Measurements from ENCODE around the gene PHKG1. TPM values are rescaled to one million over a fixed set of nuclear protein-coding genes. Genes with fewer than 3 reads are reported as not detected.

The PHKG1 gene
- polyA plus RNA-seq, 3 donors, result 1.1 TPM; not detected in 2

DNA sequence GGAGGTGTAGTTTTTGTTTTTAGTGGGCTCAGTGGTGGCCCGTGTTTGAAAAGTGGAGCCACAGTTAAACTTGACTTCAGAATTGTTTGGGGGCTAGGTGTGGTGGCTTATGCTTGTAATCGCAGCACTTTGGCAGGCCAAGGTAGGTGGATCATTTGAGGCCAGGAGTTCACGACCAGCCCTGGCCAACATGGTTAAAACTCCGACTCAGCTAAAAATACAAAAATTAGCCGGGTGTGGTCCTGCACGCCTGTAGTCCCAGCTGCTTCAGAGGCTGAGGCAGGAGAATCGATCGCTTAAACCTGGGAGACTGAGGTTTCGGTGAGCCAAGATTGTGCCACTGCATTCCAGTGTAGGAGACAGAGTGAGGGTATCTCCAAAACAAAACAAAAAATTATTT, 39.4 kb downstream of the PHKG1 start:
- peaks cover 46 to 57% of the 10 kb centered on the region in 2 donors for H3K36me3 Mint-ChIP-seq
- Histone ChIP-seq H4K20me1 (ENCODE audit: insufficient read depth, low read length) (no peaks in the 10 kb centered on the region), H3K27me3 (ENCODE audit: control insufficient read depth in 2 of 2, insufficient read depth in 2 of 2, low read length in 2 of 2) (no peaks in the 10 kb centered on the region), H2AFZ (ENCODE audit: insufficient read depth, low read depth, low read length, poor library complexity, severe bottlenecking) (no peak overlapping the region), H3K4me1 (ENCODE audit: control insufficient read depth in 1 of 2, insufficient read depth in 2 of 2, low read length in 2 of 2) (peaks cover 19 to 24% of the 10 kb centered on the region in 2 donors), H3K9ac (ENCODE audit: insufficient read depth, low read length, poor library complexity, severe bottlenecking) (no peak overlapping the region), H3K79me2 (ENCODE audit: insufficient read depth, low read length) (peaks cover 49% of the 10 kb centered on the region), H3K4me3 (replicated peaks in 1 of 3; ENCODE audit: low read depth in 2 of 3, low read length in 3 of 3) (no peak overlapping the region), H3K36me3 (replicated peaks in 1 of 2; ENCODE audit: control insufficient read depth in 1 of 2, insufficient read depth in 2 of 2, low read length in 2 of 2) (peaks cover 49 to 57% of the 10 kb centered on the region in 2 donors), H3K27ac (ENCODE audit: low read depth in 1 of 2, low read length in 2 of 2) (no peak overlapping the region), H3K9me3 (replicated peaks in 1 of 2; ENCODE audit: control insufficient read depth in 1 of 2, insufficient read depth in 1 of 2, low read length in 2 of 2) (no peaks in the 10 kb centered on the region), H3K4me2 (replicated peaks; ENCODE audit: extremely low read depth, low read length, poor library complexity, severe bottlenecking) (no peak overlapping the region)
- H3K4me3 Mint-ChIP-seq, result no peak overlapping the region
- H3K27ac Mint-ChIP-seq, result peak overlapping the region in 2 of 7 donors; percentile 23 to 79
- no peak for DNase-seq
- intact Hi-C loops (cut with micrococcal nuclease), result loop anchor here in 1 of 2 donors (5.0 kb wide), 1 partner anchor 686 kb away; the partner anchor contains the start of gene LANCL2
- H3K4me1 Mint-ChIP-seq, result peaks cover 25% of the 10 kb centered on the region
- H3K27me3 Mint-ChIP-seq (ENCODE audit: low read depth in 3 of 3), result no peaks in the 10 kb centered on the region
- TF ChIP-seq, protein P1, sequence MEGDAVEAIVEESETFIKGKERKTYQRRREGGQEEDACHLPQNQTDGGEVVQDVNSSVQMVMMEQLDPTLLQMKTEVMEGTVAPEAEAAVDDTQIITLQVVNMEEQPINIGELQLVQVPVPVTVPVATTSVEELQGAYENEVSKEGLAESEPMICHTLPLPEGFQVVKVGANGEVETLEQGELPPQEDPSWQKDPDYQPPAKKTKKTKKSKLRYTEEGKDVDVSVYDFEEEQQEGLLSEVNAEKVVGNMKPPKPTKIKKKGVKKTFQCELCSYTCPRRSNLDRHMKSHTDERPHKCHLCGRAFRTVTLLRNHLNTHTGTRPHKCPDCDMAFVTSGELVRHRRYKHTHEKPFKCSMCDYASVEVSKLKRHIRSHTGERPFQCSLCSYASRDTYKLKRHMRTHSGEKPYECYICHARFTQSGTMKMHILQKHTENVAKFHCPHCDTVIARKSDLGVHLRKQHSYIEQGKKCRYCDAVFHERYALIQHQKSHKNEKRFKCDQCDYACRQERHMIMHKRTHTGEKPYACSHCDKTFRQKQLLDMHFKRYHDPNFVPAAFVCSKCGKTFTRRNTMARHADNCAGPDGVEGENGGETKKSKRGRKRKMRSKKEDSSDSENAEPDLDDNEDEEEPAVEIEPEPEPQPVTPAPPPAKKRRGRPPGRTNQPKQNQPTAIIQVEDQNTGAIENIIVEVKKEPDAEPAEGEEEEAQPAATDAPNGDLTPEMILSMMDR (IDR thresholded peaks at IDR 0.05), result no peak
- H3K9me3 Mint-ChIP-seq, result no peaks in the 10 kb centered on the region
- WGBS (ENCODE audit: insufficient coverage), result 86% methylated on average over 7 of the region's 9 CpGs

- Mint-ChIP-seq H3K36me3 (peaks cover 31 to 39% of the 10 kb centered on the region in 2 donors), H3K4me1 (peaks cover 25% of the 10 kb centered on the region), H3K4me3 (peak within 1 kb of the TSS; percentile 93 to 96), H3K27ac (peak within 1 kb of the TSS; percentile 88 to 97 (median 95)), H3K27me3 (ENCODE audit: low read depth in 3 of 3) (no peaks in the 10 kb centered on the region), H3K9me3 (no peaks in the 10 kb centered on the region)
- DNase-seq, result peak; percentile 82 to 92 (median 85)
- Histone ChIP-seq H2AFZ (ENCODE audit: insufficient read depth, low read depth, low read length, poor library complexity, severe bottlenecking) (peak within 1 kb of the TSS; percentile 93), H3K4me1 (ENCODE audit: control insufficient read depth in 1 of 2, insufficient read depth in 2 of 2, low read length in 2 of 2) (peaks cover 19 to 24% of the 10 kb centered on the region in 2 donors), H3K4me2 (replicated peaks; ENCODE audit: extremely low read depth, low read length, poor library complexity, severe bottlenecking) (peak within 1 kb of the TSS; percentile 90), H3K27ac (ENCODE audit: low read depth in 1 of 2, low read length in 2 of 2) (peak within 1 kb of the TSS; percentile 86 to 94), H3K79me2 (ENCODE audit: insufficient read depth, low read length) (peaks cover 49% of the 10 kb centered on the region), H4K20me1 (ENCODE audit: insufficient read depth, low read length) (no peaks in the 10 kb centered on the region), H3K27me3 (ENCODE audit: control insufficient read depth in 2 of 2, insufficient read depth in 2 of 2, low read length in 2 of 2) (no peaks in the 10 kb centered on the region), H3K9ac (ENCODE audit: insufficient read depth, low read length, poor library complexity, severe bottlenecking) (peak within 1 kb of the TSS; percentile 83), H3K9me3 (replicated peaks in 1 of 2; ENCODE audit: control insufficient read depth in 1 of 2, insufficient read depth in 1 of 2, low read length in 2 of 2) (no peaks in the 10 kb centered on the region), H3K36me3 (replicated peaks in 1 of 2; ENCODE audit: control insufficient read depth in 1 of 2, insufficient read depth in 2 of 2, low read length in 2 of 2) (peaks cover 31 to 39% of the 10 kb centered on the region in 2 donors), H3K4me3 (replicated peaks in 1 of 3; ENCODE audit: low read depth in 2 of 3, low read length in 3 of 3) (peak within 1 kb of the TSS; percentile 39 to 93 (median 86))
- under 1% methylated on average over 90 of the region's 97 CpGs for WGBS (ENCODE audit: insufficient coverage)
- TF ChIP-seq, protein P1 (IDR thresholded peaks at IDR 0.05), result no peak
- intact Hi-C loops (cut with micrococcal nuclease), result loop anchor here in 1 of 2 donors (5.0 kb wide), 1 partner anchor 684 kb away; the partner anchor contains the start of gene LANCL2
Measured at GRCh38 chr7:56051339-56052191, 41.2 kb downstream of the PHKG1 start, which contains the start of the genes CCT6A and PSPH. TSS of gene CCT6A (plus strand) at chr7:56051765. CDS start at chr7:56051849, 84 bp downstream. TSS of gene PSPH (minus strand) at chr7:56051444. CDS start at chr7:56021212, 30,232 bp downstream.

All from CD14-positive monocyte (primary cell).